Left lung (tissue), 10 donors: Measurements from ENCODE around the gene TNIP1. TPM values are rescaled to one million over a fixed set of nuclear protein-coding genes. Genes with fewer than 3 reads are reported as not detected.
A peak's percentile ranks its signal among the peaks of the same experiment; 100 is the strongest.

Source experiments
- ATAC-seq: fragments of 200-7000 bp; cut with Tn5 transposase; one replicate; pipeline ENCODE4 v1.9.1; 2020; ENCODE audit warnings: moderate library complexity
- DNase-seq, 4 donors: peaks; one replicate each; pipeline ENCODE4 v3.0.0-alpha.2; 2013 to 2020
- H3K27ac ChIP-seq, 2 donors: fragments of 200-600 bp; sonication (generic) in 1 of 2; one replicate each; pipeline versions ENCODE4 v1.5.0 to v1.8.0; 2020 to 2021
- H3K27me3 ChIP-seq, 2 donors: fragments of 200-600 bp; sonication (generic) in 1 of 2; one replicate each; pipeline versions ENCODE4 v1.5.0 to v1.8.0; 2020 to 2021
- H3K36me3 ChIP-seq, 2 donors: fragments of 200-600 bp; sonication (generic) in 1 of 2; one replicate each; pipeline versions ENCODE4 v1.5.0 to v1.8.0; 2020 to 2021
- H3K4me1 ChIP-seq, 2 donors: fragments of 200-600 bp; one replicate each; pipeline ENCODE4 v1.8.0; 2021
- H3K4me3 ChIP-seq, 2 donors: fragments of 200-600 bp; sonication (generic) in 1 of 2; one replicate each; pipeline versions ENCODE4 v1.5.0 to v1.8.0; 2020 to 2021; ENCODE audit warnings: mild to moderate bottlenecking in 1 of 2
- H3K9me3 ChIP-seq, 2 donors: fragments of 200-600 bp; sonication (generic) in 1 of 2; one replicate each; pipeline versions ENCODE4 v1.5.0 to v1.8.0; 2020 to 2021
- CTCF ChIP-seq, 2 donors: fragments of 200-600 bp; sonication (generic) in 1 of 2; IDR thresholded peaks; one replicate each; pipeline versions ENCODE4 v1.5.0 to v1.8.0; 2021; ENCODE audit warnings: antibody characterized with exemption in 2 of 2
- intact Hi-C, 2 donors: fragments of 100-400 bp; cut with DNase I; formaldehyde crosslinking; loops; one replicate each; pipeline versions ENCODE4 v1.11.2 to v1.14.2; 2022
- polyA plus RNA-seq, 6 donors: library from polyadenylated mRNA; unstranded; fragments of 120-200 nt; gene quantifications; one replicate each; pipeline ENCODE4 v1.2.1, GENCODE V29; 2013; ENCODE audit not compliant: insufficient read length in 6 of 6
- total RNA-seq, 2 donors: library from RNA; stranded (reverse); fragmentation: NEBNext Ultra II Directional; extraction: Animal tissue kit (Norgen Biotek cat#: 25700); gene quantifications; one replicate each; pipeline ENCODE4 v1.2.1, GENCODE V29; 2021
- donor health status: DM: no; HTN: yes; CAD: no.
- donor health status: DM: no; HTN: no; CAD: no.

The TNIP1 gene
- total and polyA plus RNA-seq, 8 donors: 82.3 to 133 (median 84.2) TPM

GRCh38 chr5:151096001-151096373 is 15.2 kb upstream of the TNIP1 start:
- Histone ChIP-seq H3K27me3 (no peaks in the 10 kb centered on the region), H3K36me3 (peaks cover 0 to under 1% of the 10 kb centered on the region in 2 donors), H3K27ac (peak overlapping the region; percentile 35 to 95), H3K9me3 (no peaks in the 10 kb centered on the region), H3K4me3 (no peak overlapping the region), H3K4me1 (peaks cover 28 to 96% of the 10 kb centered on the region in 2 donors)
- no peak for TF ChIP-seq CTCF (IDR thresholded peaks at IDR 0.05)
- no peak for ATAC-seq
- DNase-seq: no peak
- intact Hi-C loops: no loop called here

GRCh38 chr5:151095341-151096000 is 14.6 kb upstream of the TNIP1 start:
- TF ChIP-seq CTCF (IDR thresholded peaks at IDR 0.05): no peak
- H3K36me3 ChIP-seq: no peaks in the 10 kb centered on the region
- no peak for DNase-seq
- ATAC-seq: peak; percentile 9
- no peak overlapping the region for H3K4me3 ChIP-seq
- intact Hi-C loops: no loop called here
- H3K27me3 ChIP-seq: no peaks in the 10 kb centered on the region
- no peaks in the 10 kb centered on the region for H3K9me3 ChIP-seq
- peak overlapping the region; percentile 35 to 95 for H3K27ac ChIP-seq
- H3K4me1 ChIP-seq: peaks cover 28 to 91% of the 10 kb centered on the region in 2 donors

GRCh38 chr5:151094852-151095245 is 14.0 kb upstream of the TNIP1 start:
- Histone ChIP-seq H3K36me3 (no peaks in the 10 kb centered on the region), H3K27me3 (no peaks in the 10 kb centered on the region), H3K4me1 (peaks cover 28 to 86% of the 10 kb centered on the region in 2 donors), H3K9me3 (no peaks in the 10 kb centered on the region), H3K4me3 (no peak overlapping the region), H3K27ac (peak overlapping the region; percentile 49 to 95)
- intact Hi-C loops: no loop called here
- no peak for DNase-seq
- ATAC-seq: no peak
- no peak for TF ChIP-seq CTCF (IDR thresholded peaks at IDR 0.05)

- peak; percentile 27 for ATAC-seq
- Histone ChIP-seq H3K4me1 (peaks cover 28 to 86% of the 10 kb centered on the region in 2 donors), H3K27ac (peak overlapping the region; percentile 49 to 95), H3K27me3 (no peaks in the 10 kb centered on the region), H3K4me3 (no peak overlapping the region), H3K36me3 (no peaks in the 10 kb centered on the region), H3K9me3 (no peaks in the 10 kb centered on the region)
- DNase-seq: peak in 1 of 4 donors; percentile 83
- intact Hi-C loops: no loop called here
- TF ChIP-seq CTCF (IDR thresholded peaks at IDR 0.05): no peak
These were observed 13.4 kb upstream of the TNIP1 start for GRCh38 chr5:151094030-151094851.

GRCh38 chr5:151093476-151093889 is 12.6 kb upstream of the TNIP1 start:
- Histone ChIP-seq H3K36me3 (no peaks in the 10 kb centered on the region), H3K27me3 (no peaks in the 10 kb centered on the region), H3K4me3 (no peak overlapping the region), H3K27ac (peak overlapping the region; percentile 49 to 95), H3K9me3 (no peaks in the 10 kb centered on the region), H3K4me1 (peaks cover 28 to 86% of the 10 kb centered on the region in 2 donors)
- intact Hi-C loops: no loop called here
- peak; percentile 65 for ATAC-seq
- peak in 1 of 4 donors; percentile 68 for DNase-seq
- TF ChIP-seq CTCF (IDR thresholded peaks at IDR 0.05): no peak
